ENCODE data around the gene ZSCAN10.
A peak's percentile ranks its signal among the peaks of the same experiment; 100 is the strongest.

ZSCAN10 gene

DNA sequence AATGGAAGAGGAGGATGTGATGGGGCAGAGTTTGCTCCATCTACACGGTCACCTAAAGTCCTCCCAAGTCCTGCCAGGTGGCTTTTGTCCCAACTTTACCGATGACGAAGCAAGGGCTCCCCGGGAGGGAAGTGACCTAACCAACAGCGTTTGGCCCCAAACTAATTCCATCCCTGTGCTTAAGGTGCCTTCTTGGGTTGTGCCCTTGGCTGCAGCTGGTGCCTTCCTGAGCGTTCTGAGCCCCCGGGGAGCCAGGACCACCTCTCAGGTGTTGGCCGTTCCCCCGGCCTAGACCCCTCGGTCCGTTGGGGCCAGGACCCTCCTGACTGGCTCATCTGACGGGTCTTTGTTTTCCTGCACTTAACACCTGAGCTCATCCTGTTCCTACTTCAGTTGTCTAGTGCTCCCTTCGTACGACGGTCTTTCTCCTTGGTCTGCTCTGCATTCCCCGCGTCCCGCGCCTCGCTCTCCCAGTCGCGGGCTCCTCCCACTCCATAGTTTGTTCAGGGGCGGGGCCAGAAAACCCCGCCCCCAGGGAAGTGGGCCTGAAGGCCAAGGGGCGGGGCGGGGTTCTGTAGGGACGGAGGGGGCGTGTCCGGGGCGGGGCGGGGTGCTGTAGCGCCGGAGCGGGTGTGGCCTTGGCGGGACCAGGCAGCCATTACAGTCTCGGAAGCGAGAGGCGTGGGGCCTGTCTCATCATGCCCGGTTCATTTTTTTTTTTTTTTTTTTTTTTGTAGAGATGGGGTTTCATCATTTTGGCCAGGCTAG is 822 bp upstream of the ZSCAN10 start:
- H3K4me3 ChIP-seq (ENCODE audit: low read depth in 1 of 2, low read length in 2 of 2), result peak overlapping the region in 1 of 2 donors; percentile 35

DNA sequence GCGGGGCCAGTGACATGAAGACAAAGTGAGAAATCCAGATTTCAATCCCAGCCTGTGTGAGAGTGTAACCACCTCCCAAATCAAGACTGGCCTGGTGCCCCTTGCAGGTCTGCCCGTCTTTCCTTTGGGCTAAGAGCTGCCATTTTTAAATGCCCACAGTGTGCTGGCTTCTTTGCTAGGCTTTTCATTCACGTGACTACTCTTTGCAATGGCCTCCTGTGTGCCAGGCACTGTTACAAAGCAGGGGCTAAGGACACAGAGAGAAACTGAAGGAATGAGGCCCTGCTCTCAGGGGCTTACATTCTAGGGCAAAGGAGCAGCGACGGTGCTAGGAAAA is 269 bp upstream of the ZSCAN10 start:
- Histone ChIP-seq H3K27me3 (ENCODE audit: low read depth, low read length) (no peaks in the 10 kb centered on the region), H3K27ac (ENCODE audit: low read length) (no peak overlapping the region), H3K4me3 (ENCODE audit: low read depth in 1 of 2, low read length in 2 of 2) (no peak overlapping the region), H3K4me1 (ENCODE audit: control insufficient read depth in 1 of 2, insufficient read depth in 2 of 2, low read length in 2 of 2) (peaks cover 8 to 9% of the 10 kb centered on the region in 2 donors), H3K9me3 (ENCODE audit: control insufficient read depth in 1 of 2, low read length in 2 of 2) (no peaks in the 10 kb centered on the region), H3K36me3 (ENCODE audit: control insufficient read depth in 1 of 2, insufficient read depth in 2 of 2, low read length in 2 of 2) (no peaks in the 10 kb centered on the region)

More for the DNA sequence above, 822 bp upstream of the ZSCAN10 start:
- H3K27ac ChIP-seq (ENCODE audit: low read length), result no peak overlapping the region
- no peaks in the 10 kb centered on the region for H3K27me3 ChIP-seq (ENCODE audit: low read depth, low read length)
- peaks cover 8 to 9% of the 10 kb centered on the region in 2 donors for H3K4me1 ChIP-seq (ENCODE audit: control insufficient read depth in 1 of 2, insufficient read depth in 2 of 2, low read length in 2 of 2)
- no peaks in the 10 kb centered on the region for H3K36me3 ChIP-seq (ENCODE audit: control insufficient read depth in 1 of 2, insufficient read depth in 2 of 2, low read length in 2 of 2)
- H3K9me3 ChIP-seq (ENCODE audit: control insufficient read depth in 1 of 2, low read length in 2 of 2), result no peaks in the 10 kb centered on the region

DNA sequence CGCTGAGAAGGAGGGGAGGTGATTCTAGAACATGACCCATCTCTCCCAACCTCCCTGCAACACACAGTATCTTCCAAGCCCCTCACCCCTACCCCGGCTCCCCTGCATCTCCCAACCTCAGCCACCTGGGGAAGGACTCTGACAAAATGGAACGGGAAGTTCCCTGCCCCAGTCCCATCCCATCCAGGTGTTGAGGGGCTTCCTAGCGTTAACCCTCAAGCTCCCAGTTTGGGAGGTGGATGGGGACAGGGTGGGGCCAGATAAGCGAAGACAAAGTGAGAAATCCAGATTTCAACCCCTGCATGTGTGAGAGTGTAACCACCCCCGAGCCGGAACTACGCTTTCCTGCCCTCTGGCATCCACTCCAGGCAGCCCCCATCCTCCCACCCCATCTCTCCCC is 1.8 kb downstream of the ZSCAN10 start:
- no peaks in the 10 kb centered on the region for H3K27me3 ChIP-seq (ENCODE audit: low read depth, low read length)

DNA sequence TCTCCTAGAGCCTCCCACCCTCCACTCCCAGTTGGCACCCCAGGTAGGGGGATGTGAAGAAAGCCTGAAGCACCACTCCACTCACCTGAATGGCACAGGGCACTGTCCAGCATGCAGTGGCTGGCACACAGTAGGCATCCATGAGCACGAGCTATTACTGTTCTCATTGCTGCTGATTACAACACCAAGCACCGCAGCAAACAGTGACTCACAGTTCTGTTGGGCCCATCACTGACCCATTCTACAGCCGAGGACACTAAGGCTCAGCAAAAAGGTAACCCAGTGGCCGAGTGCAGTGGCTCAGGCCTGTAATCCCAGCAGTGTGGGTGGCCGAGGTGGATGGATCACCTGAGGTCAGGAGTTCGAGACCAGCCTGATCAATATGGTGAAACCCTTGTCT is 2.7 kb downstream of the ZSCAN10 start:
- Histone ChIP-seq H3K4me3 (ENCODE audit: low read depth in 1 of 2, low read length in 2 of 2) (no peak overlapping the region), H3K36me3 (ENCODE audit: control insufficient read depth in 1 of 2, insufficient read depth in 2 of 2, low read length in 2 of 2) (no peaks in the 10 kb centered on the region), H3K27me3 (ENCODE audit: low read depth, low read length) (no peaks in the 10 kb centered on the region), H3K27ac (ENCODE audit: low read length) (no peak overlapping the region), H3K9me3 (ENCODE audit: control insufficient read depth in 1 of 2, low read length in 2 of 2) (no peaks in the 10 kb centered on the region), H3K4me1 (ENCODE audit: control insufficient read depth in 1 of 2, insufficient read depth in 2 of 2, low read length in 2 of 2) (peaks cover 8 to 9% of the 10 kb centered on the region in 2 donors)

More for the DNA sequence above, 1.8 kb downstream of the ZSCAN10 start:
- Histone ChIP-seq H3K27ac (ENCODE audit: low read length) (no peak overlapping the region), H3K4me1 (ENCODE audit: control insufficient read depth in 1 of 2, insufficient read depth in 2 of 2, low read length in 2 of 2) (peaks cover 8 to 9% of the 10 kb centered on the region in 2 donors), H3K9me3 (ENCODE audit: control insufficient read depth in 1 of 2, low read length in 2 of 2) (no peaks in the 10 kb centered on the region), H3K36me3 (ENCODE audit: control insufficient read depth in 1 of 2, insufficient read depth in 2 of 2, low read length in 2 of 2) (no peaks in the 10 kb centered on the region), H3K4me3 (ENCODE audit: low read depth in 1 of 2, low read length in 2 of 2) (no peak overlapping the region)

DNA sequence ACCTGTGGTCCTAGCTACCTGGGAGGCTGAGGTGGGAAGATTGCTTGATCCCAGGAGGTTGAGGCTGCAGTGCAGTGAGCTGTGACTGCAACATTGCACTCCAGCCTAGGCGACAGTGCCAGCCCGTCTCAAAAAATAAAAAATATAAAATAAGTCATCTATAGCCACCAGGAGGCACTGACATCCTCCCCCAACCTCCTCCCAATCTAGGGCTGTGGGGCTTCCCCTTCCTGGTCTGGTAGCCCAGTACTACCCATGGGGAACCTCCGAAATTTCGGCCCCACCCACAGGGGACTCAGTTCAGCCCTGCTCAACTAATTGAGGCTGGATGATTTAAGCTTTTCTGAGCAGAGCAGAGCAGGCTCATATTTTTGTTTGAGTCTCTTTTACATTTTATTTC is 3.2 kb downstream of the ZSCAN10 start:
- Histone ChIP-seq H3K27ac (ENCODE audit: low read length) (no peak overlapping the region), H3K36me3 (ENCODE audit: control insufficient read depth in 1 of 2, insufficient read depth in 2 of 2, low read length in 2 of 2) (no peaks in the 10 kb centered on the region), H3K27me3 (ENCODE audit: low read depth, low read length) (no peaks in the 10 kb centered on the region), H3K4me3 (ENCODE audit: low read depth in 1 of 2, low read length in 2 of 2) (no peak overlapping the region), H3K4me1 (ENCODE audit: control insufficient read depth in 1 of 2, insufficient read depth in 2 of 2, low read length in 2 of 2) (peaks cover 7 to 9% of the 10 kb centered on the region in 2 donors), H3K9me3 (ENCODE audit: control insufficient read depth in 1 of 2, low read length in 2 of 2) (no peaks in the 10 kb centered on the region)

DNA sequence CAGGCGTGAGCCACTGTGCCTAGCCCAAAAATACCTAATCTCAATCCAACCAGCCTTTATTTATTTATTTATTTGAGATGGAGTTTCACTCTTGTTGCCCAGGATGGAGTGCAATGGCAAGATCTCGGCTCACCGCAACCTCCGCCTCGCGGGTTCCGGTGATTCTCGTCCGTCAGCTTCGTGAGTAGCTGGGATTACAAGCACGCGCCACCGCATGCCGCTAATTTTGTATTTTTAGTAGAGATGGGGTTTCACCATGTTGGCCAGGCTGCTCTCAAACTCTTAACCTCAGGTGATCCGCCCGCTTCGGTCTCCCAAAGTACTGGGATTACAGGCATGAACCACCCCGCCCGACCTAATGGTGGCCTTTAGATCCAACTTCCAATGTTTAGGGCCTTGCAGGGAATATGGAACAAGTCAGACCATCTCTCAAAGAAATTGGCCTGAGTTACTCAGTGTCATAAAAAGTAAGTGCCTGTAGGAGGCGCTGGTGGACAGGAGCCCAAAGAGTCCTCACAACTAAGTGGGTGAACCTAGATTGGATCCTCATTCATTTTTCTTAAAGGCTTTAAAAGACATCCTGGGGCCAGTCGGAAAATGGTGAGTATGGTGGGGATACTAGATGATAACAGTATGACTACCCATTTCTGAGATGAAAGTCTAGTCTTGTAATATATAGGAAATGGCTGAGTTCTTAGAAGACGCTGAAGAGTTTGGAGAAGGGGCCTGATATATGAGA is 4.6 kb downstream of the ZSCAN10 start:
- Histone ChIP-seq H3K27me3 (ENCODE audit: low read depth, low read length) (no peaks in the 10 kb centered on the region), H3K4me3 (ENCODE audit: low read depth in 1 of 2, low read length in 2 of 2) (no peak overlapping the region), H3K27ac (ENCODE audit: low read length) (no peak overlapping the region), H3K36me3 (ENCODE audit: control insufficient read depth in 1 of 2, insufficient read depth in 2 of 2, low read length in 2 of 2) (no peaks in the 10 kb centered on the region), H3K9me3 (ENCODE audit: control insufficient read depth in 1 of 2, low read length in 2 of 2) (no peaks in the 10 kb centered on the region), H3K4me1 (ENCODE audit: control insufficient read depth in 1 of 2, insufficient read depth in 2 of 2, low read length in 2 of 2) (no peaks in the 10 kb centered on the region)

DNA sequence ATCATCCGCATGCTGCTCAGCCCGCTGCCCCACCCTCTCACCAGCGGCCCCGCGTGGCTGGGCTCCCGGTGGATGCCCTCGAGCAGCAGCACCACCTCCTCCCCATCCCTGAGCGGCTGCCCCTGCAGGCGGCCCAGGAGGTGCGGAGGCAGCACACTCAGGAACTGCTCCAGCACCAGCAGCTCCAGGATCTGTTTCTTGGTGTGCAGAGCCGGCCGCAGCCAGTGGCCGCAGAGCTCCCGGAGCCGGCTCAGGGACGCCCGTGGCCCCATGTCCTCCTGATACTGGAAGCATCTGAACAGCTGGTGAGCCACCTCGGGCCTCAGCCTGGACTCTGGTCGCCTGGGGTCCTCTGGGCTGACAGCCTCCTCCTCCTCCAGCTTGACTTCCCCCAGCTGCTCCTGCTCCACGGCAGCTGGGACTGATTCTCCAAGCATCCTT is 6.6 kb downstream of the ZSCAN10 start:
- H3K27ac ChIP-seq (ENCODE audit: low read length), result no peak overlapping the region
- peaks cover 0 to 5% of the 10 kb centered on the region in 2 donors for H3K4me1 ChIP-seq (ENCODE audit: control insufficient read depth in 1 of 2, insufficient read depth in 2 of 2, low read length in 2 of 2)
- H3K27me3 ChIP-seq (ENCODE audit: low read depth, low read length), result no peaks in the 10 kb centered on the region
- H3K4me3 ChIP-seq (ENCODE audit: low read depth in 1 of 2, low read length in 2 of 2), result no peak overlapping the region
- no peaks in the 10 kb centered on the region for H3K9me3 ChIP-seq (ENCODE audit: control insufficient read depth in 1 of 2, low read length in 2 of 2)
- no peaks in the 10 kb centered on the region for H3K36me3 ChIP-seq (ENCODE audit: control insufficient read depth in 1 of 2, insufficient read depth in 2 of 2, low read length in 2 of 2)

DNA sequence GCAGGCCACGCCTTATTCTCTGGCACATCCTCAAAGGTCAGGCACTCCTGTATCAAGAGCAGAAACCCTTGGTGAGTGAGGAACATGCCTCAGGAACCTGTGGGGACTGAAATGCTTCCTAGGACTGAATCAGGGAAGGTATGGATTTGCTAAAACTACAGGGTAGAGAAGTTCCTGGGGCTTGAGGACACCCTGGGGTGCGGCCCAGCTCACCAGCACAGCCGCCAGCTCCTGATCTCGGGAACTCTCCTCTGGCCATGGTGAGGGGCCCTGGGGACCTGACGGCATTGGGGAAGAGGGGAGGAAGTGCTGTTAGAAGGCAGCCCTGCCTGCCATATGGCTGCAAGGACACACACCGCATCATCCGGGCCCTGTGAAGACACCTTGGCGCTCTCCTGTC is 7.5 kb downstream of the ZSCAN10 start:
- H3K27me3 ChIP-seq (ENCODE audit: low read depth, low read length), result no peaks in the 10 kb centered on the region
- H3K9me3 ChIP-seq (ENCODE audit: control insufficient read depth in 1 of 2, low read length in 2 of 2), result no peaks in the 10 kb centered on the region
- peaks cover 0 to 6% of the 10 kb centered on the region in 2 donors for H3K4me1 ChIP-seq (ENCODE audit: control insufficient read depth in 1 of 2, insufficient read depth in 2 of 2, low read length in 2 of 2)
- H3K36me3 ChIP-seq (ENCODE audit: control insufficient read depth in 1 of 2, insufficient read depth in 2 of 2, low read length in 2 of 2), result no peaks in the 10 kb centered on the region
- no peak overlapping the region for H3K4me3 ChIP-seq (ENCODE audit: low read depth in 1 of 2, low read length in 2 of 2)
- no peak overlapping the region for H3K27ac ChIP-seq (ENCODE audit: low read length)

DNA sequence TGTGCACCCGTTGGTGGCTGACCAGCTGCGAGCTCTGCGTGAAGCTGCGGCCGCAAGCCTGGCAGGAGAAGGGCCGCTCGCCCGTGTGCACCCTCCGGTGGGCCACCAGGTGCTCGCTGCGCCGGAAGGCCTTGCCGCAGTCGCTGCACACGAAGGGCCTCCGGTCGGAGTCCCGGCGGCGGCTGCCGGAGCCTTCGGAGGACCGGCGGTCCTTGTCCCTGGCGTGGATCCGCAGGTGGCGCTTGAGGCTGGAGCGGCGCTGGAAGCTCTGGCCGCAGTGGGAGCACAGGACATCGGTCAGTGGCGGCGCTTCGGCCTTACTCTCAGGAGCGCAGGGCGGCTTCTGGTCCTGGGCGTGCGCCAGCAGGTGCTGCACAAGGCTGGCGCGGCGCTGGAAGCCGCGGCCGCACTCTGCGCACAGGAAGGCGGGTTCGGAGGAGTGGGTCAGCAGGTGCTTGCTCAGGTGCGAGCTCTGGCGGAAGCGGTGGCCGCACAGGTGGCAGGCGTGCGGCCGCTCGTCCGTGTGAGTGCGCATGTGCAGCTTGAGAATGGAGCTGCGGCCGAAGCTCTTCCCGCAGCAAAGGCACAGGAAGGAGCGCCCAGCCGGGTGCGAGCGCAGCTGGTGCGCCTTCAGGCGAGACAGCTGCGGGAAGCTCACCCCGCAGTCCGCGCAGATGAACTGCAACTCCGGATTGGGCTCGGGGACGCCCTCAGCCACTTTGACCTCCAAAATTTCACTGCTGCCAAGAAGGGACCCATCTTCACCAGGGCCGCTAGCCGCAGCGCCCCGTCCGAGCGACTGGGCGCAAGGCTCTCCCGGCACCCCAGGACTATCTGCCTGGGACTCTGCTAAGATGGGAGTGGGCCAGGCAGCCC is 9.1 kb downstream of the ZSCAN10 start:
- peaks cover 0 to 9% of the 10 kb centered on the region in 2 donors for H3K4me1 ChIP-seq (ENCODE audit: control insufficient read depth in 1 of 2, insufficient read depth in 2 of 2, low read length in 2 of 2)
- H3K36me3 ChIP-seq (ENCODE audit: control insufficient read depth in 1 of 2, insufficient read depth in 2 of 2, low read length in 2 of 2), result no peaks in the 10 kb centered on the region
- H3K4me3 ChIP-seq (ENCODE audit: low read depth in 1 of 2, low read length in 2 of 2), result no peak overlapping the region
- no peaks in the 10 kb centered on the region for H3K9me3 ChIP-seq (ENCODE audit: control insufficient read depth in 1 of 2, low read length in 2 of 2)
- no peak overlapping the region for H3K27ac ChIP-seq (ENCODE audit: low read length)
- H3K27me3 ChIP-seq (ENCODE audit: low read depth, low read length), result no peaks in the 10 kb centered on the region

DNA sequence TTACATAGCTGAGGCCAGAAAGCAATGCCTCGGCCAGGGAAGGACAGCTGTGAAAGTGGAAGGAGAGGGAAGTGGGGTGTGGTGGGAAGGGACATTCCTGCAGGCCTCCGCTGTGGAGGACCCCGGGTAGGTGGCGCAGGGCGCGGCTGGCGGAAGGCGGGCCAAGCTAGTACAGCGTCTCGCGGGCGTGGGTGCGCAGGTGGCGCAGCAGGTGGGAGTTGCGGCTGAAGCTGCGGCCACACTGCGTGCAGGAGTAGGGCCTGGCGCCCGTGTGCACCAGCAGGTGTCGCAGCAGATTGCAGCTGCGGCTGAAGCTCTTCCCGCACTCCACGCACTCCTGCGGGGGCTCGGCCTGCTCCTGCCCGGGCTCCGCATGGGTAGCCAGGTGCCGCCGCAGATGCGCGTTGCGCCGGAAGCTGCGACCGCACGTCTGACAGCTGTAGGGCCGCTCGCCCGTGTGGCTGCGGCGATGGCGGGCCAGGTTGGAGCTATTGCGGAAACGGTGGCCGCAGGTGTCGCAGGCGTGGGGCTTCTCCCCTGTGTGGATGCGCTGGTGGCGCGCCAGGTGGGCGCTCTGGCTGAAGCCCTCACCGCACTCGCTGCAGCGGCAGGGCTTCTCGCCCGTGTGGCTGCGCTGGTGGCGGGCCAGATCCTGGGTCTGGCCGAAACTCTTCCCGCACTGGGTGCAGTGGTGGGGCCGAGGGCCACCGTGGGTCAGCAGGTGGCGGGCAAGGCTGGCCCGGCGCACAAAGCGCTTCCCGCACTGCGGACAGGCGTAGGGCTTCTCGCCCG is 10.0 kb downstream of the ZSCAN10 start:
- Histone ChIP-seq H3K27ac (ENCODE audit: low read length) (no peak overlapping the region), H3K4me3 (ENCODE audit: low read depth in 1 of 2, low read length in 2 of 2) (no peak overlapping the region), H3K36me3 (ENCODE audit: control insufficient read depth in 1 of 2, insufficient read depth in 2 of 2, low read length in 2 of 2) (no peaks in the 10 kb centered on the region), H3K27me3 (ENCODE audit: low read depth, low read length) (no peaks in the 10 kb centered on the region), H3K4me1 (ENCODE audit: control insufficient read depth in 1 of 2, insufficient read depth in 2 of 2, low read length in 2 of 2) (peaks cover 0 to 9% of the 10 kb centered on the region in 2 donors), H3K9me3 (ENCODE audit: control insufficient read depth in 1 of 2, low read length in 2 of 2) (no peaks in the 10 kb centered on the region)
